Measurements from ENCODE around the gene TGFA.

TGFA gene

DNA sequence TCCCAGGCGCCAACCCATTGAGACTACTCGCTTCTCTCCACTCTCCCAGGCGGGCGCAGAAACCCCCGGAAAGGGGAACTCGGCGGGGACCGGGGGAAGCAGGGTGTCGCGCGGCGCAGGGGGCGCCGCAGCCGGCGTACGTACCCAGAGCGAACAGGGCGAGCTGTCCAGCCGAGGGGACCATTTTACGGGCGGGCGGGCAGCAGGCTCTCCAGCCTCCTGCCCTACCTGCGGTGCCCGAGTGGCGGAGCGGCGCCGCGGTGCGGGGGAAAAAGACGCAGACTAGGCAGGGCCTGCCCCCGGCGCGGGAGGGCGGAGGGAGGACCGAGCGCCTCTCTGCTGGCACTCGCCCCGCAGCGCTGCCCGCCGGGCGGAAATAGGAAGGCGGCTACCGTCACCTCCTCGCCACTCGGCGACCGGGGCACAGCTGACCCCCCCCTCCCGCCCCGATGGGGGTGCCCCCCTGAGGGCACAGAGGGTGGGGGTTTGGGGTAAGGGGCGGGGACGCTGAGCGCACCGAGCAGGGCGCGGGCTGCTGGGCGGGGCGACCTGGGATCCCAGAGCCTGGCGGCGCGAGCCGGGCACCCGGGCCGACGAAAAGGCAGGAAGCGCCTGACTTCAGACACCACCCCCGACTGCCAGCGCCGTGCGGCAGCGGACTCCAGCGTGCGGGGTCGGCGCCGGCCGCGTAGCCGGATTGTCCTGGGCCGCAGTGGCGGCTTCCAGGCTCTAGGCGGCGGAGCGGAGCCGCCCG, at the start of gene TGFA:
Gene TGFA, minus strand, starts transcription at position 243 of the 754 bp plus-strand sequence. Its CDS starts 59 bp downstream, at position 184.
- DNase-seq (ENCODE audit: low read depth, low spot score): peak; percentile 35

DNA sequence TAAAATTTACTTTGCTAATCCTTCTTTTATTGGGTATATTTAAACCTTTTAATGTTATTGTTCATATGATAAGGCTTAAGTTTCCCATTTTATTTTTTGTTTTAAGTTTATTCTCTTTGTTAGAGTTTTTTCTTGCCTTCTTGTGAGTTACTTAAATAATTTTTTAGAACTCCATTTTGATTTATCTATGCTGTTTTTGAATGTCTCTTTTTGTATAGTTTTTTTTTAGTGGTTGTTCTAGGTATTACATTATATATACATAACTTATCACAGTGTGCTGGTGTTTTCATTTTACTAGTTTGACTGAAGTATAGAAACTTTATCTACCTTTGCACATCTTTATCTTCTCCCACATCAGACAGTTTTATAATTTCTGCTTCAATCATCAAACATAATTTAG, 49.4 kb upstream of the TGFA start:
- DNase-seq (ENCODE audit: low read depth, low spot score): no peak

- no peak for DNase-seq (ENCODE audit: low read depth, low spot score)
Observed at GRCh38 chr2:70598197-70598596, 44.6 kb upstream of the TGFA start.

GRCh38 chr2:70596739-70597138, 43.1 kb upstream of the TGFA start:
- DNase-seq (ENCODE audit: low read depth, low spot score): no peak

DNA sequence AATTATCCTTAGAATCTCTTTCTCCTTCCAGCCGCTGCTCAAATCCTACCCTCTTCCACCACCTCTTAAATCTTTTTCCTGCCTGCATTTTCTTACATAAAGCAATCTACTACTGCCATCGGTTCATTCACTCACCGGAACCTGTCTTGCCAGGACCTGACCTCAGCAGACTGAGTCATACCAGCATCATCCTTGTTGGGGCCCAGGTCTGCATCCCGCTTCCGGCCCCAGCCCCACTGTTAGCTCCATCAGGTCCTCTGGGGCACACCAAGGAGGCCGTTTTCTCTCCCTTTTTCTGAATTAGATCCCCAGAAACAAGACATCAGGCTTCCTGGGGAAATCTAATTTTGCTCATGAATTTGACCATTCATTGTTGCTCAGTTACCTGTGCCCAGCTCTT, 42.7 kb upstream of the TGFA start:
- DNase-seq (ENCODE audit: low read depth, low spot score): no peak

DNA sequence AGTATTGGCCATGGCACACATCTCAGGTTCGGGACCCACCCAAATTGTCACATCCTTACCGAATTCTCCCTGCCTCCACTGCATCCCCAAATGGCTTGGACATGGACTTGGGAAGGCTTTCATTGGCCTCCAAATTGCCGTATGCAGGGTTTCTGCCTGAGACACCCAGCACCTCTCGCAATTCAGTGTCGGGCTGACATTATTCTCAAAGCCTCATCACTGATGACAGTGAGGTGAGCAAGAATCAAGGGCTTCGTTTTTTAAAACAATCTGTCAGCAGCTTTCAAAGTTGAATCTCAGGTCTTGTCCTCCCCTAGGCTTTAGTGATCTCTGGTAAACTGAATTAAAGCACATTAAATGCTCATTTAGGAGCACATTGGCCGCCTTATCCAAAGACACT, 29.5 kb upstream of the TGFA start:
- DNase-seq (ENCODE audit: low read depth, low spot score): no peak

- no peak for DNase-seq (ENCODE audit: low read depth, low spot score)
Observed at GRCh38 chr2:70580352-70580751, 26.7 kb upstream of the TGFA start.

DNA sequence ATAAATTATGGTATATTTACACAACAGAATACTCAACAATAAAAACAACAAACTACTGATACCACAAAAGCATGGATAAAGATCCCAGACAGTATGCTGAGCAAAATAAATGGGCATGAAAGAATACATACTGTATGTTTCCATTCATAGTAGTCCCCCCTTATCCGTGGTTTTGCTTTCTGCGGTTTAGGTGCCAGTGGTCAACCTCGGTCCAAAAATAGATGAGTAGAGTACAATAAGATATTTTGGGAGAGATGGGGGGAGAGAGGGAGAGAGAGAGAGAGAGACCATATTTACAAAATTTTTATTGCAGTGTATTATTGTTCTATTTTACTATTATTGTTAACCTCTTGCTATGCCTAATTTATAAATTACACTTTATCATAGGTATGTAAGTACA, 21.0 kb upstream of the TGFA start:
- DNase-seq (ENCODE audit: low read depth, low spot score): no peak

GRCh38 chr2:70574109-70574508, 20.5 kb upstream of the TGFA start:
- DNase-seq (ENCODE audit: low read depth, low spot score): no peak

DNA sequence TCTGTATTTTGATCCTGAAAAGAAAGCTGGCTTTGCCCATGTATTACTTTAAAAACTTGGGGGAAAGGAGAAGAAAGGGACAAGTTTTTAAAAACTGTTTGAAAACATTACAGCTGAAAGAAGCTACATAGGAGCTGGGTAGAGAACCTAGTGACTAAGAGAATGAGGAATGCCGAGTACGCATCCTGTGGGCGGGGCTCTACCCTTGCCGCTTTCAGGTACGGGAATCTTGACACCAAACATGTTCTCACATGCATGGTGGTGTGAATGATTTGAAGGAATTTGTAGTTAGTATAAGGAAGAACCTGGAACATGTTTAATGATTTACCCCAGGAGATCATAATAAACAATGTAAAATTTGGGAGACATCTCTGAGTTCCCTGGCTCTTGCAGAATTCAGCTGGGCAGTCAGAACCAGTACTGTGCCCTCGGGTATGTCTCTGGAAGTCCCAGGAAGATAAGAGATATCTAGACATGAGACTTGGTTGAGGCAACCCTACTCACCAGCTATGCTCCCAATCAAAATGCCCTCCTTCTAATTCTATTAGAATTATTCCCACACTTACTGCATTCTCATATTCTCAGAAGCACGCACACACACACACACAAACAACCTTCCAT, 16.5 kb upstream of the TGFA start:
- no peak for DNase-seq (ENCODE audit: low read depth, low spot score)

- no peak for DNase-seq (ENCODE audit: low read depth, low spot score)
Observed at GRCh38 chr2:70569559-70569958, 15.9 kb upstream of the TGFA start.

DNA sequence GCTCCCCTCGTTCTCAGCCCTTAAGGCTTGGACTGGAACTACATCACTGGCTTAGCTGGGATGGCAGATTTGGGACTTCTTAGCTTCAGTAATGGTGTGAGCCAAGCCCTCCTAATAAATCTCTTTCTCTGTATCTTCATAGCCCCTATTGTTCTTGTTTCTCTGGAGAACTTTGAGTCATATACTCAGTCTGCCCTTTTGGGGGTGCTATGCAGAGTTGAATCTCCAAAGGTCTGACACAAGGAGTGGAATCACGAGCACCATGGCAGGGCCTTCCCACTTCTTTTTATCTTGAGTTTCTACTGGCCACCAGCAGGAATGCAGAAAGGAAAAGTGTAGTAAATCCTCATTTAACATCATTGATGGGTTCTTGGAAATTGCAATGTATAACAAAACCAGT, 13.3 kb upstream of the TGFA start:
- DNase-seq (ENCODE audit: low read depth, low spot score): no peak

- no peak for DNase-seq (ENCODE audit: low read depth, low spot score)
Observed at GRCh38 chr2:70566464-70566863, 12.8 kb upstream of the TGFA start.

- DNase-seq (ENCODE audit: low read depth, low spot score): no peak
Observed at GRCh38 chr2:70565039-70565731, 11.6 kb upstream of the TGFA start.

GRCh38 chr2:70561893-70562292, 8.3 kb upstream of the TGFA start:
- DNase-seq (ENCODE audit: low read depth, low spot score): no peak

DNA sequence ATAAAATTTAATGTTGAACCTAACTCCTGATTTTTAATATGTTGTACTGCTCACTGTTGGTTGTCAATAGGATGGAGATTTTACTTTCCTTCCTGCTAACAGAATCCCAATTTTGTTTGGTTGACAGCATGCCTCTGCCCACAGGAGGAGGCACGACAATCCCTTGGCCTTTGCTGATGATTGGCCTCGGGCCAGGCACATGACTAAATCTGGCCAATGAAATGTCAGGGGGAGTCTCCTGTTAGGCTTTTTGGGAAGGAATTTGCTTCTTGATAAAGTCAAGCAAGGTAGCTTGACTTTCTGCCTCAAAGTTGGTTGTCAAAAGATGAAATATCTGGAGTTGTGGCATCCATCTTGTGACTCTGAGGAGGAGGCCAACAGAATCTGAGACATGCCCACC, 6.8 kb upstream of the TGFA start:
- DNase-seq (ENCODE audit: low read depth, low spot score): no peak

DNA sequence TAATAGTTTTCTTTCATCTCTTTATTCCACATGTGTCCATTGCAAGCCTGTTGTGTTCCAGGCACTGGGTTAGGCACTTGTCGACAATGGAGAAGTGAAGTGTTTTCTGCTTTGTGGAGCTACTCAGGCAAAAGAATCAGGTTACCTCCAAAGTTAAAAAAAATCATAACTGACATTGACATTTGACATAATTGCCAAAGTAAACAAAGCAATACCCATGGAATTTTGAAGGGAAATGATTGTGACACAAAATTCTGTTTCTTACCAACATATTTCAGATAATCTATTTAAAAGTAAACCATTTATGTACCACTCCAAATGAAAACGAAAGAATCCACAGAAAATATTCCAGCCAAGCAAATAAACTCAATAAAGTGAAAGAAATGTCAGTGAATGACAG, 6.4 kb upstream of the TGFA start:
- no peak for DNase-seq (ENCODE audit: low read depth, low spot score)

- DNase-seq (ENCODE audit: low read depth, low spot score): no peak
Observed at GRCh38 chr2:70558195-70558808, 4.7 kb upstream of the TGFA start.

DNA sequence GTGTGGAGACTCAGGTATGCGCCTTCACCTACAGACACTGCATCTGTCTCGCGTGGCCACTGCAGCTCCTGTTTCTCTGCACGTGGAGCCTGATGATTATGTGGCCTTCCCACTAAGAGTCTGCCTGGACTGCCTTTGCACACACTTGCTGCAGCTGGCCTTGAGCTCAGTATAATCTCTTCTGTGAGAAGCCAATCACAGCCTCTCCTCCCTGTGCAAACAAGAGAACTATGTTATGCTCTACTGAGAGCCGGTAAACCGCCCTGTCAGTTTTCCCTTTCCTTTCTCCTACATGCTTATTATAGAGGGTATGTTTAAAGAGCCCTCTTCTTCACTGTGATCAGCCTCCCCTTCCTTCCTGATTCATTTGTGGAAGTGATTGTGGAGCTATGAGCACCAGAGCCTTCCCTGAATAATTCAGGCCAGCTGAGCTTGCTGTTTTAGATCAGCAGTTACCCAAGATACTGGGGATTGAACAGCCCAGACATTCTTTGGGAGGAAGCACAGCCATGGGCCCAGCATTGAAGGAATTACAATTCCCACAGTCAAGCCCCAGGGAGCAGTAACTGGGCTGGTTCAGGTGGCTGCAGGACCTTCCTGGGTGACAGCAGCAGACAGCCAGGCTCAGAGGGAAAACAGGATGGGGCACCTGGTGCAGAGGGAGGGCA, 3.7 kb upstream of the TGFA start:
- DNase-seq (ENCODE audit: low read depth, low spot score): no peak

DNA sequence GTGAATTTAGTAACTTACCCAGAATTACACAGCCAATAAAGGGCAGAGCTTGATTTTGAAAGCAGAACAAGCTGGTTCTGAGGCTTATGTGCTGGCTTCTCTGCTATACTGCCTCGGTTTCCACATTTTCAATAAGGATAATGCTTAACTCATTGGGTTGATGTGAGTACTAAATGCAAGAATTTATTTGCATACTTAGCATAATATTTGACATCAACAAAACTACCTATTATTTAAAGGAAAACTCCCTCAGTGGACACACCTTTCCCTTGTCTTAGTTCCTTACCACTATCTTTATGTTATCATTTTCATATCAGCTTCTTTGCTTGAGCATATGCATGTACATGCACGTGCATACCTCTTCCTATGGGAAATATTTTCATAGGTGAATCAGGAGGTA, 3.0 kb upstream of the TGFA start:
- no peak for DNase-seq (ENCODE audit: low read depth, low spot score)

DNA sequence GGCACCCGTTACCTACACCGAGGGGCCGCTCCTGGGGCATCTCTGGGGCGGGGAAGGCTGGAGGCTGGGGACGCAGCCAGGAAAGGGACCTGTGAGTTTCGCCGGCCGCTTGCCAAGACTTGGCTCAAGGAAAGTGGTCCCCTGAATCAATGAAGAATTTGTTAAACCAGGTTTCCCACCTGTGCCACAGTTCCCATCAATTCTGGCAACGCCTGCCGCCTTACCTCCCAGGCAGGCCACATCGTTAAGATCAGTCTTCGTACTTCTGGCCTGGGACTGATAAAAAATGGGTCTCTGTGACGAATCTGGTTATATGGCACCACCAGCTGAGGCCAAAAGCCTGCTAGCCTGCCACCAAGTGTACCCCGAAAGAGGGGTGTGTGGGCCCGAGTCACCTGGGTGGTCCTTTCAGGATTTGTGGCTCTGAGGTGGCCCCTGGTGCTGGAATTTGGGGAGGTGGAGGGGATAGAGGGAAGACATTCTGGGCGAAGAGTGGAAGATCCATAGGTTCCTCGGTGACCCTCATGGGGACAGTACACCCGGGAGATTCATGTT, 789 bp upstream of the TGFA start:
- no peak for DNase-seq (ENCODE audit: low read depth, low spot score)

- DNase-seq (ENCODE audit: low read depth, low spot score): no peak
Observed at GRCh38 chr2:70553334-70553583, 367 bp downstream of the TGFA start.
